ENCODE data around the gene SLC2A10. TPM values are rescaled to one million over a fixed set of nuclear protein-coding genes. Genes with fewer than 3 reads are reported as not detected.

SLC2A10 gene
- total and polyA plus RNA-seq, 2 donors, result 12.0 to 36.6 TPM

- no peak overlapping the region for H3K27ac ChIP-seq (ENCODE audit: low read depth)
Observed at GRCh38 chr20:46743088-46743487, 33.6 kb downstream of the SLC2A10 start.

GRCh38 chr20:46746956-46747526, 37.6 kb downstream of the SLC2A10 start:
- H3K36me3 ChIP-seq (ENCODE audit: insufficient read depth), result no peaks in the 10 kb centered on the region
- WGBS, result 39% methylated on average over 7 of the region's 7 CpGs
- H3K4me3 ChIP-seq (ENCODE audit: low read depth, low read length), result no peak overlapping the region
- no peak overlapping the region for H3K27ac ChIP-seq (ENCODE audit: low read depth)
- no peaks in the 10 kb centered on the region for H3K4me1 ChIP-seq (ENCODE audit: insufficient read depth)
- DNase-seq (ENCODE audit: extremely low spot score), result no peak

More at GRCh38 chr20:46743088-46743487, 33.6 kb downstream of the SLC2A10 start:
- Histone ChIP-seq H3K4me1 (ENCODE audit: insufficient read depth) (no peaks in the 10 kb centered on the region), H3K4me3 (ENCODE audit: low read depth, low read length) (no peak overlapping the region), H3K36me3 (ENCODE audit: insufficient read depth) (no peaks in the 10 kb centered on the region)
- WGBS, result 43% methylated on average over 5 of the region's 5 CpGs
- DNase-seq (ENCODE audit: extremely low spot score), result no peak

GRCh38 chr20:46749147-46749546, 39.7 kb downstream of the SLC2A10 start:
- Histone ChIP-seq H3K4me1 (ENCODE audit: insufficient read depth) (no peaks in the 10 kb centered on the region), H3K27ac (ENCODE audit: low read depth) (no peak overlapping the region), H3K4me3 (ENCODE audit: low read depth, low read length) (no peak overlapping the region), H3K36me3 (ENCODE audit: insufficient read depth) (no peaks in the 10 kb centered on the region)
- 83% methylated on average over 3 of the region's 3 CpGs for WGBS
- no peak for DNase-seq (ENCODE audit: extremely low spot score)

- Histone ChIP-seq H3K4me1 (ENCODE audit: insufficient read depth) (no peaks in the 10 kb centered on the region), H3K36me3 (ENCODE audit: insufficient read depth) (no peaks in the 10 kb centered on the region), H3K4me3 (ENCODE audit: low read depth, low read length) (no peak overlapping the region), H3K27ac (ENCODE audit: low read depth) (no peak overlapping the region)
- 73% methylated on average over 9 of the region's 9 CpGs for WGBS
- no peak for DNase-seq (ENCODE audit: extremely low spot score)
Observed at GRCh38 chr20:46751856-46752255, 42.4 kb downstream of the SLC2A10 start.

- no peaks in the 10 kb centered on the region for H3K36me3 ChIP-seq (ENCODE audit: insufficient read depth)
- H3K4me3 ChIP-seq (ENCODE audit: low read depth, low read length), result no peak overlapping the region
- H3K27ac ChIP-seq (ENCODE audit: low read depth), result no peak overlapping the region
- 13% methylated on average over 10 of the region's 10 CpGs for WGBS
- no peaks in the 10 kb centered on the region for H3K4me1 ChIP-seq (ENCODE audit: insufficient read depth)
- no peak for DNase-seq (ENCODE audit: extremely low spot score)
Observed at GRCh38 chr20:46752728-46753127, 43.3 kb downstream of the SLC2A10 start.

GRCh38 chr20:46755483-46756413, 46.3 kb downstream of the SLC2A10 start:
- no peaks in the 10 kb centered on the region for H3K4me1 ChIP-seq (ENCODE audit: insufficient read depth)

GRCh38 chr20:46756419-46756818, 47.0 kb downstream of the SLC2A10 start:
- WGBS, result 93% methylated on average over 3 of the region's 3 CpGs
- no peak for DNase-seq (ENCODE audit: extremely low spot score)
- H3K4me3 ChIP-seq (ENCODE audit: low read depth, low read length), result no peak overlapping the region
- H3K4me1 ChIP-seq (ENCODE audit: insufficient read depth), result no peaks in the 10 kb centered on the region
- no peaks in the 10 kb centered on the region for H3K36me3 ChIP-seq (ENCODE audit: insufficient read depth)
- no peak overlapping the region for H3K27ac ChIP-seq (ENCODE audit: low read depth)

More at GRCh38 chr20:46755483-46756413, 46.3 kb downstream of the SLC2A10 start:
- no peak for DNase-seq (ENCODE audit: extremely low spot score)
- H3K27ac ChIP-seq (ENCODE audit: low read depth), result no peak overlapping the region
- no peak overlapping the region for H3K4me3 ChIP-seq (ENCODE audit: low read depth, low read length)
- no peaks in the 10 kb centered on the region for H3K36me3 ChIP-seq (ENCODE audit: insufficient read depth)
- WGBS, result 87% methylated on average over 11 of the region's 11 CpGs

- H3K27ac ChIP-seq (ENCODE audit: low read depth), result no peak overlapping the region
- H3K4me1 ChIP-seq (ENCODE audit: insufficient read depth), result no peaks in the 10 kb centered on the region
- H3K36me3 ChIP-seq (ENCODE audit: insufficient read depth), result no peaks in the 10 kb centered on the region
- no peak overlapping the region for H3K4me3 ChIP-seq (ENCODE audit: low read depth, low read length)
- 79% methylated on average over 9 of the region's 9 CpGs for WGBS
- DNase-seq (ENCODE audit: extremely low spot score), result no peak
Observed at GRCh38 chr20:46757135-46757534, 47.7 kb downstream of the SLC2A10 start.

- no peak for DNase-seq (ENCODE audit: extremely low spot score)
- no peaks in the 10 kb centered on the region for H3K4me1 ChIP-seq (ENCODE audit: insufficient read depth)
- H3K36me3 ChIP-seq (ENCODE audit: insufficient read depth), result no peaks in the 10 kb centered on the region
- 43% methylated on average over 17 of the region's 17 CpGs for WGBS
- H3K27ac ChIP-seq (ENCODE audit: low read depth), result no peak overlapping the region
- H3K4me3 ChIP-seq (ENCODE audit: low read depth, low read length), result no peak overlapping the region
Observed at GRCh38 chr20:46757754-46758678, 48.6 kb downstream of the SLC2A10 start.

- 79% methylated on average over 6 of the region's 6 CpGs for WGBS
- H3K4me1 ChIP-seq (ENCODE audit: insufficient read depth), result no peaks in the 10 kb centered on the region
- DNase-seq (ENCODE audit: extremely low spot score), result no peak
- H3K4me3 ChIP-seq (ENCODE audit: low read depth, low read length), result no peak overlapping the region
- no peaks in the 10 kb centered on the region for H3K36me3 ChIP-seq (ENCODE audit: insufficient read depth)
- H3K27ac ChIP-seq (ENCODE audit: low read depth), result no peak overlapping the region
Observed at GRCh38 chr20:46758929-46759669, 49.6 kb downstream of the SLC2A10 start.

GRCh38 chr20:46761566-46761965, 52.1 kb downstream of the SLC2A10 start:
- Histone ChIP-seq H3K27ac (ENCODE audit: low read depth) (no peak overlapping the region), H3K4me3 (ENCODE audit: low read depth, low read length) (no peak overlapping the region), H3K36me3 (ENCODE audit: insufficient read depth) (no peaks in the 10 kb centered on the region), H3K4me1 (ENCODE audit: insufficient read depth) (no peaks in the 10 kb centered on the region)
- no peak for DNase-seq (ENCODE audit: extremely low spot score)
- WGBS, result 82% methylated on average over 9 of the region's 9 CpGs

GRCh38 chr20:46764068-46764467, 54.6 kb downstream of the SLC2A10 start:
- no peak for DNase-seq (ENCODE audit: extremely low spot score)

More at GRCh38 chr20:46764068-46764467, 54.6 kb downstream of the SLC2A10 start:
- 93% methylated on average over 4 of the region's 4 CpGs for WGBS
- no peak overlapping the region for H3K4me3 ChIP-seq (ENCODE audit: low read depth, low read length)
- H3K4me1 ChIP-seq (ENCODE audit: insufficient read depth), result no peaks in the 10 kb centered on the region
- H3K36me3 ChIP-seq (ENCODE audit: insufficient read depth), result no peaks in the 10 kb centered on the region
- H3K27ac ChIP-seq (ENCODE audit: low read depth), result no peak overlapping the region

Measured in urinary bladder (tissue), 4 donors.